ENCODE data around the gene LCE2D.

DNA sequence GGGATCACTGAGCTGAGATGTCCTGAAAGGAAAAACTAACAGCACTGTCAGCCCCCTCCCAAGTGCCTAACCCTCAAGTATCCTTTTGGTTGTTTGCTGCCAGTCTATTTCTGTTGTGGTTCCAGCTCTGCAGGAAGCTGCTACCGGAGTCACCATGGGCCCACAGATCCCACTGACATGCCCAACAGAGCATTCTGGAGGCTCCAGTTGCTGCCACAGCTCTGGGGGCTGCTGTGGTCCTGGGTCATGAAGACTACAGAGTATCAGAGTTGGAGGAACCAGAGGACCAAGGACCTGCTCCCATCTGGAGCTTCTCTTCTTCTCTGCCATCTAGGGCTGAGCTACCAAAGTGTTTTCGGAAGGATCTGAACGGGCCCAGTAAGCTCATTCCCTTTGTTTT is 41.2 kb upstream of the LCE2D start:
- TF ChIP-seq, protein P1, sequence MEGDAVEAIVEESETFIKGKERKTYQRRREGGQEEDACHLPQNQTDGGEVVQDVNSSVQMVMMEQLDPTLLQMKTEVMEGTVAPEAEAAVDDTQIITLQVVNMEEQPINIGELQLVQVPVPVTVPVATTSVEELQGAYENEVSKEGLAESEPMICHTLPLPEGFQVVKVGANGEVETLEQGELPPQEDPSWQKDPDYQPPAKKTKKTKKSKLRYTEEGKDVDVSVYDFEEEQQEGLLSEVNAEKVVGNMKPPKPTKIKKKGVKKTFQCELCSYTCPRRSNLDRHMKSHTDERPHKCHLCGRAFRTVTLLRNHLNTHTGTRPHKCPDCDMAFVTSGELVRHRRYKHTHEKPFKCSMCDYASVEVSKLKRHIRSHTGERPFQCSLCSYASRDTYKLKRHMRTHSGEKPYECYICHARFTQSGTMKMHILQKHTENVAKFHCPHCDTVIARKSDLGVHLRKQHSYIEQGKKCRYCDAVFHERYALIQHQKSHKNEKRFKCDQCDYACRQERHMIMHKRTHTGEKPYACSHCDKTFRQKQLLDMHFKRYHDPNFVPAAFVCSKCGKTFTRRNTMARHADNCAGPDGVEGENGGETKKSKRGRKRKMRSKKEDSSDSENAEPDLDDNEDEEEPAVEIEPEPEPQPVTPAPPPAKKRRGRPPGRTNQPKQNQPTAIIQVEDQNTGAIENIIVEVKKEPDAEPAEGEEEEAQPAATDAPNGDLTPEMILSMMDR (optimal IDR thresholded peaks at IDR 0.05 in 1 of 3, IDR thresholded peaks at IDR 0.05 in 1 of 3, conservative IDR thresholded peaks at IDR 0.05 in 1 of 3; ENCODE audit: extremely low read depth in 1 of 3, insufficient read depth in 2 of 3, low read length in 3 of 3), result no peak
- TF ChIP-seq EZH2 (IDR thresholded peaks at IDR 0.05; ENCODE audit: low read length), result no peak

Measured in keratinocyte (primary cell).